Renal cortex interstitium (tissue), 15 donors: ENCODE measurements around the gene TMEM40. TPM values are rescaled to one million over a fixed set of nuclear protein-coding genes. Genes with fewer than 3 reads are reported as not detected.
"Not testable (repeated sequence)": the region's sequence is repeated elsewhere in the genome, so short reads cannot be mapped to it uniquely, and the experiment has no call there.

Source experiments
- DNase-seq, 11 donors: peaks; one replicate each; pipeline ENCODE4 v3.0.0-alpha.2; 2013; ENCODE audit warnings: low read depth in 9 of 11, low spot score in 4 of 11; ENCODE audit errors: extremely low read depth in 1 of 11
- long read RNA-seq, 16 experiments: transcript quantifications; one replicate each; lab custom pipeline, GENCODE V29; 2026
- polyA plus RNA-seq, 3 donors: library from polyadenylated mRNA; unstranded; fragments of 120-200 nt; gene quantifications; one replicate each; pipeline ENCODE4 v1.2.1, GENCODE V29; 2013; ENCODE audit not compliant: insufficient read length in 3 of 3

The TMEM40 gene
- 1 to 10 TPM; 1.3 to 1.8 (median 1.8) TPM for polyA plus RNA-seq
- long read RNA-seq, donor 1, partial matches to known transcripts: 0 of 1 reads
- long read RNA-seq, donor 1, other reads (novel, unspliced or antisense): 0 of 1 reads
- long read RNA-seq, donor 2, partial matches to known transcripts: 0 of 1 reads
- long read RNA-seq, donor 2, other reads (novel, unspliced or antisense): 0 of 1 reads
- long read RNA-seq, donor 3: 0 reads
- long read RNA-seq, donor 4, partial matches to known transcripts: 0 of 1 reads
- long read RNA-seq, donor 4, other reads (novel, unspliced or antisense): 0 of 1 reads
- long read RNA-seq, donor 5: 0 reads
- long read RNA-seq, donor 6, partial matches to known transcripts: 0 of 1 reads
- long read RNA-seq, donor 6, other reads (novel, unspliced or antisense): 0 of 1 reads
- long read RNA-seq, donor 7: 0 reads
- long read RNA-seq, donor 8: 0 reads
- long read RNA-seq, donor 9: 0 reads
- long read RNA-seq, donor 10, partial matches to known transcripts: 0 of 1 reads
- long read RNA-seq, donor 10, other reads (novel, unspliced or antisense): 0 of 1 reads
- long read RNA-seq, donor 11, partial matches to known transcripts: 0 of 1 reads
- long read RNA-seq, donor 11, other reads (novel, unspliced or antisense): 0 of 1 reads
- long read RNA-seq, donor 12: 0 reads
- long read RNA-seq, donor 13, partial matches to known transcripts: 0 of 1 reads
- long read RNA-seq, donor 13, other reads (novel, unspliced or antisense): 0 of 1 reads
- long read RNA-seq, donor 14, partial matches to known transcripts: 0 of 1 reads
- long read RNA-seq, donor 14, other reads (novel, unspliced or antisense): 0 of 1 reads
- long read RNA-seq, donor 15: 0 reads
- long read RNA-seq, donor 16, partial matches to known transcripts: 0 of 2 reads
- long read RNA-seq, donor 16, other reads (novel, unspliced or antisense): 0 of 2 reads

GRCh38 chr3:12759097-12759679, at the start of gene TMEM40:
TSS of gene TMEM40 (minus strand) at chr3:12759259. CDS start at chr3:12749832, 9,427 bp downstream.
- DNase-seq: no peak

- DNase-seq: no peak
Measured at GRCh38 chr3:12808587-12808986, 49.5 kb upstream of the TMEM40 start.

- DNase-seq: no peak
Measured at GRCh38 chr3:12807601-12808359, 48.7 kb upstream of the TMEM40 start.

GRCh38 chr3:12807066-12807465, 48.0 kb upstream of the TMEM40 start:
- no peak for DNase-seq

GRCh38 chr3:12803371-12803770, 44.3 kb upstream of the TMEM40 start:
- no peak for DNase-seq

GRCh38 chr3:12799525-12800440, 40.7 kb upstream of the TMEM40 start:
- DNase-seq: no peak

GRCh38 chr3:12798559-12799179, 39.6 kb upstream of the TMEM40 start:
- no peak for DNase-seq

GRCh38 chr3:12797892-12798558, 39.0 kb upstream of the TMEM40 start:
- DNase-seq: no peak

GRCh38 chr3:12797124-12797891, 38.2 kb upstream of the TMEM40 start:
- no peak for DNase-seq

GRCh38 chr3:12796171-12797123, 37.4 kb upstream of the TMEM40 start, which contains the start of gene CAND2:
TSS of gene CAND2 (plus strand) at chr3:12796680. CDS start at chr3:12796721, 41 bp downstream.
- DNase-seq: peak in 8 of 11 donors; percentile 37 to 71 (median 58)

- DNase-seq: no peak
Measured at GRCh38 chr3:12793701-12794100, 34.6 kb upstream of the TMEM40 start.

- no peak for DNase-seq
Measured at GRCh38 chr3:12791430-12791829, 32.4 kb upstream of the TMEM40 start.

GRCh38 chr3:12787967-12788690, 29.1 kb upstream of the TMEM40 start:
- not testable (repeated sequence) for DNase-seq

GRCh38 chr3:12787346-12787745, 28.3 kb upstream of the TMEM40 start:
- DNase-seq: not testable (repeated sequence)
